Measurements from ENCODE around the gene EEFSEC.
A peak's percentile ranks its signal among the peaks of the same experiment; 100 is the strongest.

The EEFSEC gene

DNA sequence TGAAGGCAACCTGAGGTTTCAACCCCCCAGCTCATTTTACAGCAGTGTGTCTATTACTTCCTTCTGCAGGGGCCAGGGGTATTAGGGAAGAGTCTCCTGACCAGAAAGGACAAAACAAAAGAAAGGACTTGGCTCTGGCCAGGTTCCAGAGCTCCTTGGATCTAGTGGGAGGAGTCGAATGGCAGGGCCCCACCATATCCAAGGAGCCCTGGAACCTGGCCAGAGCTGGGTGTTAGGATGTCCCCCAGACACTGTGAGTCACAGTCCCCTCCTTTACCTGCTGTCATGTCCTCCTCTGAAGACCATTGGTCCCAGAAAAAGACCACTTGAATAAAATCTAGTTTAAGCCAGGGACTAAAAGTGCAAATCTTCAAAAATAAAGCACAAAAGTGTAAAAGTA is 113.2 kb downstream of the EEFSEC start:
- TF ChIP-seq, protein P1, sequence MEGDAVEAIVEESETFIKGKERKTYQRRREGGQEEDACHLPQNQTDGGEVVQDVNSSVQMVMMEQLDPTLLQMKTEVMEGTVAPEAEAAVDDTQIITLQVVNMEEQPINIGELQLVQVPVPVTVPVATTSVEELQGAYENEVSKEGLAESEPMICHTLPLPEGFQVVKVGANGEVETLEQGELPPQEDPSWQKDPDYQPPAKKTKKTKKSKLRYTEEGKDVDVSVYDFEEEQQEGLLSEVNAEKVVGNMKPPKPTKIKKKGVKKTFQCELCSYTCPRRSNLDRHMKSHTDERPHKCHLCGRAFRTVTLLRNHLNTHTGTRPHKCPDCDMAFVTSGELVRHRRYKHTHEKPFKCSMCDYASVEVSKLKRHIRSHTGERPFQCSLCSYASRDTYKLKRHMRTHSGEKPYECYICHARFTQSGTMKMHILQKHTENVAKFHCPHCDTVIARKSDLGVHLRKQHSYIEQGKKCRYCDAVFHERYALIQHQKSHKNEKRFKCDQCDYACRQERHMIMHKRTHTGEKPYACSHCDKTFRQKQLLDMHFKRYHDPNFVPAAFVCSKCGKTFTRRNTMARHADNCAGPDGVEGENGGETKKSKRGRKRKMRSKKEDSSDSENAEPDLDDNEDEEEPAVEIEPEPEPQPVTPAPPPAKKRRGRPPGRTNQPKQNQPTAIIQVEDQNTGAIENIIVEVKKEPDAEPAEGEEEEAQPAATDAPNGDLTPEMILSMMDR (IDR thresholded peaks at IDR 0.05; ENCODE audit: unreplicated experiment in 3 of 3), result no peak
- Mint-ChIP-seq H3K9me3 (peaks cover 3% of the 10 kb centered on the region), H3K4me1 (peaks cover 31% of the 10 kb centered on the region), H3K27ac (peak overlapping the region in 2 of 3 experiments; percentile 79 to 87), H3K4me3 (no peak overlapping the region), H3K27me3 (ENCODE audit: low read depth) (peaks cover 5% of the 10 kb centered on the region), H3K36me3 (ENCODE audit: low read depth) (peaks cover 37% of the 10 kb centered on the region)

DNA sequence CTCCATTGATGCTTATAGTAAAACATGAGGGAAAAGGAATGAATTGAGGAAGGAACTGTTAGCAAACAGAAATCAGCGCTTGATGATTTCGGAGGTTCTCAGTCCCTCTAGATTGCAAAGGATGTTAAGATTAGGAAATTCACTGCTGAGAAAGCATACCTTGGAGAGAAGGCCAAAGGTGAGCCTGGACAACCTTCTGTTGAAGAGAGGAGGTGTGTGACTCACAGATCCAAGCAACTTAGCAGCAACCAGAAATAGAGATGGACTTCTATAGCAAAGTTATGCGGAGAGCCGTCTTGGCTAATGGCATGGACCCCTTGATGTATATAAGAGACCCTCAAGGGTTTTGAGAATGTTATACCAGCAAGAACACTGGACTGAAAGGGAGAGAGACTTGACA is 114.3 kb downstream of the EEFSEC start:
- no peak overlapping the region for H3K4me3 Mint-ChIP-seq
- H3K27me3 Mint-ChIP-seq (ENCODE audit: low read depth), result peaks cover 5% of the 10 kb centered on the region
- TF ChIP-seq, protein P1 (IDR thresholded peaks at IDR 0.05; ENCODE audit: unreplicated experiment in 3 of 3), result no peak
- no peaks in the 10 kb centered on the region for H3K9me3 Mint-ChIP-seq
- peak overlapping the region in 2 of 3 experiments; percentile 79 to 87 for H3K27ac Mint-ChIP-seq
- peaks cover 31% of the 10 kb centered on the region for H3K4me1 Mint-ChIP-seq
- H3K36me3 Mint-ChIP-seq (ENCODE audit: low read depth), result peaks cover 29% of the 10 kb centered on the region

DNA sequence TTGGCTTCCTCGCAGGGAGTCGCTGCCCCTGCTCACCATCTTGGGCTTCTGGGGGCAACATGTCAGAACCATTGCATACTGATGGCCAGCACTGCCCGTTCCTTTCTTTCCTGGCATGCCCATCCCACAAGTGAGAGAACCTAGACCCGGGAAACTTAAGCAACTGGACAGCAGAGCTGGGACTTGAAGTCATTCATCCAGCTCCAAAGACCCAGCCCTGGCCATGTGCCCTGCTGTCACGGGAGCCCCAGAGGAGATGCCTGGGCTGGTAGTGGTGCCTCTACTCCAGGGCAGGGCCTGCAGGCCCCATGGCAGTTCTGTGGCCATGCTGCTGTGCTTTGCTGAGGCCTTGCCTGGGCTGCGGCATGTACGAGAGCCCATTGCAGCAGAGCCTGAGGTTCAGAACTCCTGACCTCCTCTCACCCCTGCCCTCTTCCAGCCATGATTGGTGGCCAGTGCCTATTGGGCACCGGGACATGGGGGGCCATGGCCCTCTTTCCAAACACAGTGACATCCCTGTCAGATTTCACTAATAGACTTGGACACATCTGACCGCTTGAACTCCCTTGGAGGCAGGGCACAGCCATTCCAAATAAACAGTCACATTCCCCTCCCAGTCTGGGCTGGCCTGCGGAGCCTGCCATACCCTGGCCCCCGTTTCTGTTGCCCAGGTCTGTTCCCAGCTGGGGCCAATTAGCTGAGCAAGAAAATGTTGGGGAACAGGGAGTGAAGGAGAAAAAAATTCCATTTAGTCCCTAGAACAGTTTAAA is 115.9 kb downstream of the EEFSEC start:
- no peaks in the 10 kb centered on the region for H3K9me3 Mint-ChIP-seq
- H3K4me1 Mint-ChIP-seq, result peaks cover 17% of the 10 kb centered on the region
- TF ChIP-seq, protein P1 (IDR thresholded peaks at IDR 0.05; ENCODE audit: unreplicated experiment in 3 of 3), result no peak
- no peak overlapping the region for H3K4me3 Mint-ChIP-seq
- H3K27ac Mint-ChIP-seq, result peak overlapping the region in 1 of 3 experiments; percentile 87
- peaks cover 17% of the 10 kb centered on the region for H3K36me3 Mint-ChIP-seq (ENCODE audit: low read depth)
- no peaks in the 10 kb centered on the region for H3K27me3 Mint-ChIP-seq (ENCODE audit: low read depth)

DNA sequence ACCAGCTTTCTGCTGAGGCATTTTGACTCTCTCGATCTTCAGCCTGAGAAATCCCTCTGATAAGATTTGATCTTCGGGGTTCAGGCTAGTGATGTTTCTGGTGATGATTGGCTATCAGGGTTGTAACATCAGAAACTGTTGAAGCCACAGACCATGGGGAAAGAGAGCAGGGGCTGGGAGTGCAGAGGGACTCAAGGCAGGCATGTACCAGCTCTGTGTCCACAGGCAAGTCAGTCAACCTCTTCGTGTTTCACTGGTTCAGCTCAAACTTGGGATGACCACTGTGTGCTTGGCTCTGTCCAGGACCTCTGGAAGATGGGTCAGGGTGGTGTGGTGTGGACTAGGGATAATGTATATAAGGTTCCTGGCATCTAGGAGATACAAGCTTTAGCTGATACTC is 116.5 kb downstream of the EEFSEC start:
- Mint-ChIP-seq H3K9me3 (no peaks in the 10 kb centered on the region), H3K4me3 (no peak overlapping the region), H3K36me3 (ENCODE audit: low read depth) (peaks cover 12% of the 10 kb centered on the region), H3K4me1 (peaks cover 15% of the 10 kb centered on the region), H3K27me3 (ENCODE audit: low read depth) (no peaks in the 10 kb centered on the region), H3K27ac (no peak overlapping the region)
- TF ChIP-seq, protein P1 (IDR thresholded peaks at IDR 0.05; ENCODE audit: unreplicated experiment in 3 of 3), result no peak

DNA sequence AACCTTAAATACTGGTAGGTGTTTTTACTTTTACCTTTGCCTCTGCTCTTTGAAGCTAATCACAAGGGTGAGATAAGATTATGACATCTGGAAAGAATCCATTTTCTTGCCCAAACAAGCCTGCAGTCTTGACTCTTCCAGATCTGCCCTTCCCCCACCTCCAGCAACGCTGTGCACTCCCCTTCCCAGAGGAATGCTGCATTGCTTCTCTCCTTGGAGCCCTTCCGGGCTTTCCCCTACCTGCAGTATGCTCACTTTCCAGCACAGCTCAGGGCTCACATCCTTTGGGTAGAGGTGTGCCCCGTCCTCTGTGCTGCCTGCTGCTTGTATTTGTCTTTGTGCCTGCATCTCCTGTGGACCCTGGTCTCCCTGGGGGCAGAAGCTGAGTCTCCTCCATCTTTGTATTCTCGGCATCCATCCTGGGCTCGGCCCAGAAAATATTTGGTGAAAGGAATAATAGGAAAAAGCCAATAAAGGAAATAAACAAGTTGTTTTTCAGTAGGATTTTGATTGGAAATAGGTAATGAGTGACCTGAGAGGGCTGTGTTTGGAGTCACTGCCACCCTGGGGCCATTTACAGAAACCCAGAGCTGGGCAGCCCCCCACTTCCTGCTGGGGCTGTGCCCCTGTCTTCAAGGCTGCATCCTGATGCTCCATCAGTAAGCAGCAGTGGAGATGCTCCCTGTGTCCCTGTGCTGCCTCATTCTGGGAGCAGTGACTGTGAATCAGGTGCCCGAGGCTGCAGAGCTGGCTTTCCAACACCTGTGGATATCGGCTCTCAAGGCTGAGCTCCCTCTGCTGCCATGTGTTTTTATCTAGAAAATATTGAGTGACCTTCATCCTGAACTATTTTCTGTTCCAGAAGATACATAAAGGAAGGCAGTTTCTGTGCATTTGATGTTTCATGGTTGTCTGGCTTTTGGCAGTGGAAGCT is 117.5 kb downstream of the EEFSEC start:
- no peaks in the 10 kb centered on the region for H3K9me3 Mint-ChIP-seq
- peaks cover 6% of the 10 kb centered on the region for H3K36me3 Mint-ChIP-seq (ENCODE audit: low read depth)
- TF ChIP-seq, protein P1 (IDR thresholded peaks at IDR 0.05; ENCODE audit: unreplicated experiment in 3 of 3), result no peak
- H3K27me3 Mint-ChIP-seq (ENCODE audit: low read depth), result no peaks in the 10 kb centered on the region
- H3K4me1 Mint-ChIP-seq, result peaks cover 21% of the 10 kb centered on the region
- H3K4me3 Mint-ChIP-seq, result no peak overlapping the region
- peak overlapping the region in 2 of 3 experiments; percentile 24 to 54 for H3K27ac Mint-ChIP-seq

Measured in nephron (organoid).